ENCODE measurements around the gene HSPA8. TPM values are rescaled to one million over a fixed set of nuclear protein-coding genes. Genes with fewer than 3 reads are reported as not detected.

The HSPA8 gene
- total and polyA plus RNA-seq, 2 of the 8 experiments (the other 6 are each of a cell fraction or from before 2014, with no cell fraction given): 1,491 to 2,155 TPM

GRCh38 chr11:123047266-123047946, 14.5 kb downstream of the HSPA8 start (continued):
- no peak for TF ChIP-seq CHD7 (IDR thresholded peaks at IDR 0.05; ENCODE audit: insufficient replicate concordance, low read length)
- TF ChIP-seq KDM5A (IDR thresholded peaks at IDR 0.05; ENCODE audit: low read length): no peak
- no peak for TF ChIP-seq ATF3 (IDR thresholded peaks at IDR 0.05; ENCODE audit: insufficient read depth, low read depth, low read length)
